Adrenal gland (tissue), 5 donors: ENCODE results near the gene CLASRP.

Experiments
- POLR2A ChIP-seq, 2 donors: fragments of 450-650 bp; IDR thresholded peaks; one replicate each; pipeline ENCODE4 v1.6.1; 2017; ENCODE audit warnings: antibody characterized with exemption in 2 of 2, mild to moderate bottlenecking in 2 of 2, moderate library complexity in 1 of 2
- TF ChIP-seq, protein P1 (sequence below), 6 experiments: fragments of 450-650 bp in 4 of 6; fragments of 200-600 bp in 2 of 6; sonication (generic) in 1 of 6; IDR thresholded peaks; 1 replicate in 5 of 6; 2 replicates in 1 of 6; pipeline versions ENCODE4 v1.5.1 to v1.8.0; 2016 to 2021; ENCODE audit warnings: antibody characterized with exemption in 6 of 6, mild to moderate bottlenecking in 2 of 6, moderate library complexity in 1 of 6
- donor health status: DM: no; HTN: no; CAD: no.

- TF ChIP-seq, protein P1, sequence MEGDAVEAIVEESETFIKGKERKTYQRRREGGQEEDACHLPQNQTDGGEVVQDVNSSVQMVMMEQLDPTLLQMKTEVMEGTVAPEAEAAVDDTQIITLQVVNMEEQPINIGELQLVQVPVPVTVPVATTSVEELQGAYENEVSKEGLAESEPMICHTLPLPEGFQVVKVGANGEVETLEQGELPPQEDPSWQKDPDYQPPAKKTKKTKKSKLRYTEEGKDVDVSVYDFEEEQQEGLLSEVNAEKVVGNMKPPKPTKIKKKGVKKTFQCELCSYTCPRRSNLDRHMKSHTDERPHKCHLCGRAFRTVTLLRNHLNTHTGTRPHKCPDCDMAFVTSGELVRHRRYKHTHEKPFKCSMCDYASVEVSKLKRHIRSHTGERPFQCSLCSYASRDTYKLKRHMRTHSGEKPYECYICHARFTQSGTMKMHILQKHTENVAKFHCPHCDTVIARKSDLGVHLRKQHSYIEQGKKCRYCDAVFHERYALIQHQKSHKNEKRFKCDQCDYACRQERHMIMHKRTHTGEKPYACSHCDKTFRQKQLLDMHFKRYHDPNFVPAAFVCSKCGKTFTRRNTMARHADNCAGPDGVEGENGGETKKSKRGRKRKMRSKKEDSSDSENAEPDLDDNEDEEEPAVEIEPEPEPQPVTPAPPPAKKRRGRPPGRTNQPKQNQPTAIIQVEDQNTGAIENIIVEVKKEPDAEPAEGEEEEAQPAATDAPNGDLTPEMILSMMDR (IDR thresholded peaks at IDR 0.05) = no peak
- peak; percentile 85 to 91 for TF ChIP-seq POLR2A (IDR thresholded peaks at IDR 0.05)
Measured at GRCh38 chr19:45038931-45039893, at the start of gene CLASRP.
